NCI-H187 treated with DMSO at 0.1 percent for 48 hours (cell line): ENCODE measurements around the gene FAHD2A.
"Not testable (repeated sequence)": the region's sequence is repeated elsewhere in the genome, so short reads cannot be mapped to it uniquely, and the experiment has no call there.

Experiments used
- DNase-seq: peaks from one replicate; lab custom pipeline; 2025; lab: John Stamatoyannopoulos, UW

FAHD2A gene

DNA sequence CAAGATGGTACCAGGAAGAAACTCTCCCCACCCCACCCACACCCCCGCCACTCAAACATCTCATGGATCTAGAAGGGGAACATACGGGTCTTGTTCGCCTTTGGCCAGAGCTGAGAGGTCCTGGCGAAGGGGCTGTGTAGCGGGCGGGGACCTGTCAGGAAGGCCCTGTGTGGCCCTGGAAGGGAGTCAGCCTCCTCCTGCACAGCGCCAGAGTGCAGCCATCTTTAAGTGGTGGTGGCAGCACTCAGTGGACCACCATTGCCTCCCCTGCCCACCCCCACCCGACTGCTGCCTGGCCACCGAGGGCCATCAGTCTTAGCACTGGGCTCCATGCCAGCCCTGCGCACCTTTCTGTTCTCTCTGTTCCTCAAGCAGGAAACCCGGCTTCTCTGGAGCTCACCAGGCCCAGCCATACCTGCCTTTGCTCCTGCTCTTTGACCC is 11.6 kb upstream of the FAHD2A start:
- no peak for DNase-seq

DNA sequence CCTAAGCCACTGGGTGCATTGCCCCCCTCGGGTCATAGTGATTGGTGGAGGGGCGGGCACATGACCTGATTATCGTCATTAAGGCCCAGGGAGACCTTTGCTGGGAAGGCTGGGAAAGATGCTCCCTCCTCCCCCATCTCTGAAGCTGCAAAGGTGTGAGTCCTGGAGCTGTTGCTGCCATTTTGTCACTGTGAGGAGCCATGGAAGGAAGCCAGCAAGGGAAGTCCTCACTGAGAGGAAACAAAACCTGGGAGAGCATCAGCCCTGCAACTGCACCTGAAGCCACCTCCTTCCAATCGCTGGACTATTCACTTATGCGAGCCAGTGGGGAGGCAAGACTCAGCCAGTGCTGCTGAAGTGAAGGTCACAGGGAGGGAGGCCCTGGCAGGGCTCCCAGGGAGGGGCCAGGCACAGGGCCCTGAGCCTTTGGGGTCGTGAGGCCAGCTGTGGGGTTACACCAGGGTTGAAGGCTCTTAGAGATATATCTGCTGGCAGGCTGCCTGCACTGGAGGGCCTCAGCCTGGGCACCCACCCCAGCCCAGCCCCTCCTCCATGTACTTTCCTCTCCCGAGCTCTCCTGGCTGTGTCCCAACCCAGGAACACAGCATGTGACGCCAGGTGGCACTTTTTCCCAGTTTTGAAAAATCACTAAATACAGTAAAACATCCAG is 10.7 kb upstream of the FAHD2A start:
- no peak for DNase-seq

DNA sequence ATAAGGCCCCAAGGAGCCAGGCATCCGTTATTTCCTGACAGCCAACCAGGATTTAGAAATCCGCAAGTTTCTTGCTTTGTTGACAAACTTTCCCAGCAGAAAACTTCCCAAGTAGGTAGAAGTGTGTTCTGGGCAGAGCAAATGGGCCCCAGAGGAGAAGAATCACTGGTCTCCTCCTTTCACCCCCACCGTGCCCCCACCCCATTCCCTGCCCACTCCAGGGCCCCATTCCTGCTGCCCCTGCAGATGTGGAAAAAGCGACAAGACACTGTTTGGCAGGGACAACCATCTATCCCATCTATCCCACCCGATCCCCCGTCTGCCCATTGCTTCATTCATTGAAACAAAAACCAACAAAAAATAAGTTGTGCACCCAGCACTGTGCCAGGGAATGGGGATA is 10.2 kb upstream of the FAHD2A start:
- DNase-seq, result no peak

DNA sequence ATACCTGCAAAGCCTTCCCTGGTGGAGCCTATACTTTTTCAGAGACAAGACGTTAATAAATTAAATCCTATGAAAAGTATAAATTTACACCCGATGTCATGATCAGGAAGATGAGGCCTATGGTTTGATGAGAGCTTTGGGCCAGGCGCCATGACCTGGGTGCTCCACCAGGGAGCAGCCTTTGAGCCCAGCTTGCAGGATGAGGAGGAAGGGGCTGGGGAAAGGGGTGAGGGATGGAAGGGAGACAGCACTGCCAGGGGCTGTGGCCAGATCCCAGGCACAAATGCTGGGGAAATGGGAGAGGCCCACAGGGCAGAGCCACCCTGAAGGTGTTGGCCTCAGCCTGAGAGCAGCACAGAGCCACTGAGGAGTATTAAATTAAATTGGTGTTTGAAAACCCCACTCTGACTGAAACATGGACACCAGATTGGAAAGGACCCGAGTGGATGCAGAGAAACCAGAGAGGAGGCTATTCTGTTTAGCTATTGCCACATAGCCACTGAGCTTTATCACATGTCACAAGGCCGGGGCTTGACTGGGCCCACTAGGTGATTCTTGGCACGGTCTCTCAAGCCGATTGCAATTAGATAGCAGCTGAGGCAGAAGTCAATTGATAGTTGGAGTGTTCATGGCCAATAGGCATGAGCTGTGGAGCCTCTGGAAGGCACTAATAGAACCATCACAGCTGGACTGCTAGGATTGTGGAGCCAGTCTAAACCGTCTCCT is 9.6 kb upstream of the FAHD2A start:
- DNase-seq, result no peak

DNA sequence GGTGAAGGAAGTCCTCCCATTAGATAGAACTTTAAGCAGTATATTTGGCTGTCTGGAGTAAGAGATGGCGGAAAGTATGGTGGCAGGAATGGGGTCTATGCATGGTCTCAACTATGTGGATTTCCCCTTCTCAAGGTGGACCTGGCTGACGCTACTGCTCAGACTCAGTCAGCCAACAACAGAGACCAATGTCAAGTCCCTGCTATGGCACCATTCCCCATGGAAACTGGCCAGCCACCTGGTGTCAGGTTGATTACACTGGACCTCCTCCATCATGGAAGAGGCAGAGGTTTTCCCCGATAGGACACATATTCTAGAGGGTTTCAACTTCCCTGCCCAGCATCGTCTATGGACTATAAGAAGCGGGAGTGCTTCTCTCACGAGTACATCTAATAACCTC is 8.6 kb upstream of the FAHD2A start:
- no peak for DNase-seq

DNA sequence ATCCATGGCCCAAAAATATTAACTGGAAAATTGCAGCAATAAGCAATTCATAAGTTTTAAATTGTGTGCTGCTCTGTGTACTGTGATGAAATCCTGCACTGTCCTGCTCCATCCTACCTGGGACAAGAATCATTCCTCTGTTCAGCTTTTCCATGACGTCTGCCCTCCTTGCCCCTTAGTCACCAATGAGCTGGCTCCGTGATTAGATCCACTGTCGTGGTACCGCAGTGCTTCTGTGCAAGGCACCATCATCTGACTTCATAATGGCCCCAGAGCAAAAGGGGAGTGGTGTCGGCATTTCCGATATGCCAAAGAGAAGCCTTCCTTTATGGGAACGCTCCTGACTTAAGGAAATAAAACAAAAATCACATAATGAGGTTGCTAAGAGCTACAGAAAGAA is 3.4 kb upstream of the FAHD2A start:
- no peak for DNase-seq

DNA sequence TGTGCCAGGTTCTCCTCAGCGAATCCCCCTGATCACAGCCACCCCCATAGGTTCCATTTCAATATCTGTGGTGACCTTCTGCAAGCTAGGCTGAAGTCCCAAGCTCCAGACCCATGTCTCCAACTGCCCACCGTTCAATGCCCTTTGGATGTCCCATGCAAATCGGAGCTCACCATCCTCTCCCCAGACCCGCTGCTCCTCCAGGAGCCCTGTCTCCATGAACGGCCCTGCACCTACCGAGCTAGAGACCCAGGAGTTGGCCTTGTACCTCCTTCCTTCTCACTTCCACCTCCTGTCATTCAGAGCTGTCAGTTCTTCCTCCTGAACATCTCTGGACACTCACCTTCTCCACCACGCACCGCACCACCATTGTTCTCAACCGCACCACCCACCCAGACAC is 1.0 kb upstream of the FAHD2A start:
- no peak for DNase-seq

DNA sequence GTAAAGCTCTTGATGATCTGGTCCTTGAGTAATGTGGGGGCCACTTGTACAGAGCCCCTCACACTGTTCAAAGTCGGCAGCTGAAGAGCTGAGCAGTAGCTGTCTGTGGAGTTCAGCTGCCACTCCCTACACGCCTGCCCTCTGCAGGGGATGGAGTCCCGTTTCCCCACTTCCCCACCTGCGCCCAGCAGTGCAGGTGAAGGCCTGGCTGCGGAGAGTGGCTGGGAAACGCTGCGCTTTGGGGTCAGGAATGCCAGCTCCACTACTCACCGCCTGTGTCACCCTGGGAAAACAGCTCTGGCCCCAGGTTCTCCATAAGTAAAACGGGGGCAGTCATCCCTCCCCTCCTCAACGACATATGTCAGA is 521 bp upstream of the FAHD2A start:
- not testable (repeated sequence) for DNase-seq

DNA sequence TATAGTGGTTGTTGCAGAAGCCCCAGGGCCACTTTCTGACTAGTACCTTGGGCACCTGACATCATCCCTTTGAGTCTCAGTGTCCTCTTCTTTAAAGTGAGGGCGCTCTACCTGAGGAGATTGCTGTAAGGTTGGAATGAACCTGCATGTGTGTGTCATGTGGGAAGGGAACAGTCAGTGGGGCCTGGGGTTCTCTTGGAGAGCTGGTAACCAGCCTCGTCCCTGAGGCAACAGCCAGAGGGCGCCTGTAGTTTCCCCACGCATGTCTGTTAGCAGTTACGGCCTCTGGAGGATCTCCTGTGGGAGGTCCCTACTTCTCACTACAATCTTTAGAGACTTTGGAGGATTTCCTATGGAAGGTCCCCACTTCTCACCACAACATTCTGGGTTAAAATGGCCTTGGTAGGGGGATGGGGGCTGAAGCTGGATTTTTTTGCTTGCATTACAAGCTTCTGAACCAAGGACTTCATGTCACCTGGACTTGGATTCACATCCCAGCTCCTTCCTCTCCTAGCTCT is 755 bp downstream of the FAHD2A start:
- not testable (repeated sequence) for DNase-seq

DNA sequence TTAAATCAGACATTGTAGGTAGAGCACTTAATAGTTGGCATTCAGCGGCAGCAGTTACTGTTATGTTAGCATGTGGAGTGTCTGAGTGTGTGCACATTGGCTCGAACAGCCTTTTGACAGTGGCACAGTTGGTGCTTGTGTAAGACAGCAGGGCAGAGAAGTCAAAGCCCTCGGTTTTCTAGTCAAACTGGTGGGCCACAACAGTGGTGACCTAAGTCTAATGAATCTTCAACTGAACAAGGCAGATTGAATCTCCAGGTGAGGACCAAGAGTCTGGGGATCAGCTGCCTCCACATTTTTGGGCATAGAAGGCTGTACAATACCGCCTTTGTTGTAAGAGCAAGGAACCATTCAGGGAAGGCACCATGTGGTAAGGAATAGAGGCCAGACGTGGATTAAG is 1.3 kb downstream of the FAHD2A start:
- DNase-seq, result not testable (repeated sequence)

DNA sequence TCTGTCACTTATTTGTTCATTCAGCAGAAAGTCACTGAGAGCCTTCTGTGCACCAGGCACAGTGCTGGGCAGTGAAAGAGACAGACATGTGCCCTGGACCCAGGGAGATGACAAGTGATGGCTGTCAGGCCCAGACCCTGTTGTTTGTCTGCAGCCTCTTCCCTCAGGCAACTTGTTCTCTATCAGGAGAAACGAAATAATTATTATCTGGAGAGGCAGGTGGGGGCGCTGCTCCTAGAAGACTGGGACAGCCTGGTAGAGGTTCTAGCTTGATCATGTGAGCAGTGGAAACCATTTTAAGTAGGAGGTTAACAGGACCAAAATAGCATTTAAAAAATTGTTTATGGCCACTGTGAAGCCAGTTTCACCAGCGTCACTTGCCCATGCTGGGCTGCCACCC is 2.2 kb downstream of the FAHD2A start:
- DNase-seq, result not testable (repeated sequence)

DNA sequence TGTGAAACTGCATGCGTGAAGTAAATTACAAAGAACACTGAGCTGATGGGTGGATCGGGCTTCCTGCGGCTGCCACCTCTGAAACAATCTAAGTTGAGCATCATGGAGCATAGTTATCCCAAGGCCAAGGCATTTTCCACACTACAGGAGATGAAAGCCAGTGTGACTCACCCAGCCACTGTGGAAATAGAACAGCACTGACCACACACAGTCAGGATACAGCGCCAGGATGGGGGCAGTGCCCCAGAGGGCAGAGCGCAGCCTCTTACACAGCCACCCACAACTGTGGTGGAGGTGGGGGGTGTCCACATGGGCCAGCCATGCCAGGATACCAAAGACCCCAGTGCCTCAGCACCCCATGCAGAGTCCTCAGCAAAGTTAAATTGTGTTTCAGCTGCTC is 8.7 kb downstream of the FAHD2A start:
- not testable (repeated sequence) for DNase-seq

DNA sequence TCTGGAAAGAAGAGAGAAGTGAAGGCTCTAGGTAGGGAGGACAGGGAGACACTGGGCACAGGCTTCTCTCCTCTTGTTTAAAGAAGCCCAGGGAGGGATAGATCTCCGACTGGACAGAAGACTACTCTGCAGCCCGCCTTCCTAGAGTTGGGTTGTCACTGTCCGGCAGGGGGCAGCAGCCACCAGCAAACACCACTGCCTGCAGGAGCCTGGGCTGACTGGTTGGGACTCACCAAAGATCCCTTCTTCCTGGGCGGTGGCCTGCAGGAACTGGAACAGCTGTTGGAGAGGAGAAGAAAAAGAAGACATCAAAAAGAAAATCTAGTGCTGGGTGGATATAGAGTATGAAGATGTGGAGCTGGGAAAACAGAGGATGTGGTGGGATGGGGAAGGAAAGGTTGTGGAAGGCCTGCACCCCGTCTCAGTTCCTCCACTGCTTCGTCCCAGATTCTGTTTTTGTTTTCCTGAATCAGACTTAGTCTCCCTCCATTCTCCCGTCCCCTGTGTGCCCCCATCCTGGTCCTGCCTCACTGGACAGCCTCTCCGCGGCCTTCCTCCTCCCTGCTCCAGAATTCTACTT is 11.6 kb downstream of the FAHD2A start:
- DNase-seq, result not testable (repeated sequence)

DNA sequence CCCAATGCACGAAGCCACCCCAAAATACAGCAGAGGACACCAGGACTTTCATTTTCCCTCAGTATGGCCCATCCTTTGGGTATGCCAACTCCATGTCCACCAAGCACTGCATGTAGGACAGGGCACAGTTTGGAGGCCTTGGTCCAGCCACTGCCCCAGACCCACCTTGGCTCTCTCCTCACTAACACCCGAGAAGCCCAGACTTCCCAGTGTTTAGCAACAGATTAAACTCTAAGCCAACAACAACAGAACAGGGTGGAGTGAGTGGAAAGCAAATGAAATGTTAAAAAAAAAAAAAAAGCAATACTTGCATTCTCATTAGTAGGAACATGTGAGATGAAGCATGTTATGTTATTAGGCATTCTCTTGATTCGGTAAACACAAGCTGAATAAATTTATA is 12.6 kb downstream of the FAHD2A start:
- not testable (repeated sequence) for DNase-seq

DNA sequence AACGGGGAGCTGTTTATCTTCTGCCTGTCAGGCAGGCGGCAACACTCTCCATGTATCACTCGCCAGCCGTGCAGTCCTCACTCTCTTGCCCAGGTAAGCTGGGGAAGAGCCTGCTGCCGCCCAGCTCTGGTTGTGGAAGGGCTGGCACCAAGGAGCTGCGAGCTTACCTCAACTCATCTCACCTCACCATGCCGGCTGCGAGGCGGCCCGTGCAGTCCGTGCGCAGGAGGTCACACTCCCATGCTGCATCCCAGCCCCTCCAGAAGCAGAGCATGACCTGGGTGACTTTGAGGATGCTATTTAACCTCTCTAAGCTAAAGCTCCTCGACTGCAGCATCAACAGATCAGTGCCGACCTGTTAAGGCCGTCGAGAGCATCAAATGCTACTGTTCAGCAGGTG is 13.1 kb downstream of the FAHD2A start:
- DNase-seq, result not testable (repeated sequence)

DNA sequence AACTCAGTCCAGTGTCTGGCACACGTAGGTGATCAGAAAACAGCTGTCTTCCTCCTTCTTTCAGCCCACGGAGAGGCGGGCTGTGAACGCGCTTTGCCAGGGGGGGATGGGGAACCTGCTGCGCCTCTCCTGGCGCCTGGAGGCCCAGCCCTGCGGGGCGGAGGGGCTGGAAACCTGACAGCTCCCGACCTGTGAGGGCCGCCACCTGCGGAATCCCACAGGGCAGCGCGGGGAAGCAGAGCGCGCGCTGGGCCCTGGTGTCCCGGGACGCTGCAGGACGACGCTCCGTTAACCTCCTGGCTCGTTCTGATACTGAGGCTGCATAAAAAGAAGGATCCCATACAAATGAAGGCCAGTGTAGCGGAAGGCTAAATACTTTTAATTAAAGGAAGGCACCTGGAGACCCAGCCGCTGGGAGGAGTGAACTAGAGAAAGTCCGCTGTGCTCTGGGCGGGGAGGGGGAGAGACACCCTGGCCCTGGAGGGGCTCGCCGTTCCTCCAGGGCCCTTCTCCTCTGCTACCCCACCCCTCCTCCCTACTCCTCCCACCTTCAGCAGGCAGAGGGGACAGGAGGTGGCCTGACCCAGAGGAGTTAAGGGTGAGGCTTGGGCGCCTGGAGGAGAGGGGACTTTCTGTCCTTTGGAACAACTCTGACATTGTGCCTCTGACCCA is 24.8 kb downstream of the FAHD2A start:
- not testable (repeated sequence) for DNase-seq

DNA sequence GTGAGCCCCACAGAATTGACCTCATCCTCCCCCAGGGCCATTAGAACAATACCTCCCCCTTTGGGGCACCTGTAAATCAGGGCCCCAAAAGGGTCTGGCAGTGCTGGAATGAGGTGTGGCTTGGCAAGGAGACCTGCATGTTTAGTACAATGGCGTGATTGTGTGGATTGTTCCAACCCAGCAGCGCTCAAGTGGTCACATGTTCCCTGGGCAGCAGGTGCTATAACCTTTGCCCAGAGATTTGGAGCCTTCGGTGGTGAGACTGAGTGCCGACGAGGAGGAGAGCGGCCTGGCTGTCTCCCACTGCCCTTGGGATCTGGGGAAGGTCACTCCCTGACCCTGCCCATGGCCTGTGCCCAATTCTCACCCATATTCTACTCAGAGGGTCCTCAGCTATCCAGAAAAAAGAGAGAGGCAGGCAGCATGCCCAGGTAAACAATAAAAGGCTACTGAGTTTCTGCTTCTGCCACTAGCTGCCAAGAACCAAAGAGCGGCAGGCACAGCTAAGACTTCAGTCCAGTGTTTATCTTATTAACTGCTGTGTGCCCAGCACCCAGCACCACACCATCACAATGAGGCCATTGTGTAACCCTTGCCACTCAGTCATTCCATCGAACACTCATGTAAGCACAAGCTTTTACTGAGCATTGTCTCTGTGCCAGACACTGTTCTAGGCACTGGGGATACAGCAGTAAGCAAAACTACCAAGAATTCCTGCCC is 27.4 kb downstream of the FAHD2A start:
- DNase-seq, result not testable (repeated sequence)

DNA sequence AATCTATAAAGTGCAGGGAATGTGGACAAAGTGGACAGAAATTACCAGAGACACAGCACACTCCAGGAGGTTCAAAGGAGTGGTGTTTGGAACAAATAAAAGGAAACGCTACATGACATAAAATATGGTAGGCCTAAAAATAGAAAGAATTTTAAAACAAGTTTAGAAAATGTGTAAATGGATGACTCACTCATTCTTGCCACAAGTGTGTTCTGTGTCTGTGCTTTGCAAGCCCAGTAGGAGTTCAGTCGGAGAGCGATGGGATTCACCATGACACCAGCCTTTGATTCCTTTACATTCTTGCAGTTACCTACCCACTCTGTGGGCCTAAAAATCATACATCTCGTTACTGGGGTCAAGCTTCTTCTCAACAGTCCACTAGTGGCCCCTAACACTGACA is 30.9 kb downstream of the FAHD2A start:
- DNase-seq, result not testable (repeated sequence)

DNA sequence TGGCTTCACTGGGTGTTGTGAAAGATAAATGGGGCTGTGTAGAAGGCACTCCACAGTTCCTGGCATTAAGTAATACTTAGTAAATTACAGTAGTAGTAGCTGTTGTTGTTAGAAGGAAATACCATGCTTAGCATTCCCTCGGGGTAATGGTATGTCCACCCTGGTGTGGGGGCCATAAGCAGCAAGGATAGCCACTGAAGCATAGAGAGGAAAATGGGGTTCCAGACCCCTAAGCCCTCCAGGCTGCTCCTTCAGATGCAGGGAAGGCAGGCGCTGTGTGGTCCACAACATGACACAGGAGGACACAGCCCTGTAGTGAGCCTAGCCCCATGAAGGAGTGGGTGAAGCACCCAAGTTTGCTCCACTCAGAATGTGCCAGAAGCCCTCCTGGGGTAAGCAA is 31.5 kb downstream of the FAHD2A start:
- DNase-seq, result not testable (repeated sequence)

DNA sequence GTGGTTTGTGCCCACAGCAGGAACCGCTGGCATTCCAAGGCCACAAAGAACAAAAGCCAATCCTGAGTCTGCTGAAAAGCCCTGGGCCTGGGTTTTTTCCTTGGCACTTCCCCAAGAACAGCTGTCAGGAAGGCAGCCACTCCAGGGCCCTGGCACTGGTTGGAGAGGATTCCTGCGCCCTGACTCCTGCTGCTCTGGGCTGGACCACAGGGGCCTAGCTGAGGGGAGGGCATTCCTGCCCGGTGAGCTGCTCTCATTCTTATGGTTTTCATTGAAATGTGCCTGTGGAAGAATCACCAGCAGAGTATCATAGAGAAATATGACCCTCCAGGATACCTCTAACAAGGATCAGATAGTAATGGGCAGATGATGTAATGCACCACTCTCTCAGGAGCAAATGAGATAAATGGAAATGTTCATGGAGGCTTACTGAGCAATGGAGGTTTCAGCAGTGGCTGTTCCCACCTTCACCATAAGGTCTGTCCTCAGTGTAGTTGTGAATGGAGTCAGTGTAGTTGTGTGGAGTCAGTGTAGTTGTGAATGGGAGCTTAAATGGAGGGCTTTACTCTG is 32.1 kb downstream of the FAHD2A start:
- not testable (repeated sequence) for DNase-seq

DNA sequence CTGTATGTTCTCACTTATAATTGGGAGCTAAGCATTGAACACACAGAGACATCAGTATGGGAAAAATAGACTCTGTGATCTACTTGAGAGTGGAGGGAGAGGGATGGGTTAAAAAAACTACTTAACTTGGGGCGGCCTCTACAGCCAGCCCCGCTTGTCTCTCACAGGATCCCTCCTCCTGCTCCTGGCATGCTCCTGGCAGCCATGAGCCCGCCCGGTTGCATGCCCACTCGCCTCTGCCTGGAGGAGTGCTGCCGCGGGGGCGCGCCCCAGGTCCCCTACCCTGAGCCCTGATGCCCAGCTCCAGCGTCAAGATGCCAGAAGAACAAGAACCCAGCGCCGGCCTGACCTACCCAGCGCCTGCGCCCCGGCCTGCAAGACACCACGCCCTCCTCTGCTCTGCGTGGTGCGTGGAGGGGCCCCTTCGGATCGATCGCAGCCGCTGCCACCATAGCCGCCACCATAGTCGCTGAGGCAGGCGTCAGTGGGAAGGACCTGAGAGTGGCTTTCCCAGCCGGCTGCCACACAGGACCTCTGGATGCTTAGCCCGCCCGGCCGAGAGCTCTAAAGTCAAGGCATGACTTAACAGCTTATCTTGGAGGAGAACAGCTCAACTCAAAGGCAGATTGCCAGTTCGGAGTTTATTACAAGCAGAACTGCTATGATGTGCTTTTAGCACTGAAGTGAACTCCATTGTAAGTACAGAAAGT is 32.8 kb downstream of the FAHD2A start:
- DNase-seq, result not testable (repeated sequence)
